HG03439 (cell line): Measurements from ENCODE around the gene SHISA2.

Source experiments
- ATAC-seq: cut with Tn5 transposase; IDR thresholded peaks from one replicate; pipeline ENCODE4 v1.9.1; 2021; ENCODE audit warnings: mild to moderate bottlenecking, moderate library complexity; ENCODE audit not compliant: unreplicated experiment

Gene SHISA2

GRCh38 chr13:26019881-26020870, 31.6 kb downstream of the SHISA2 start:
- ATAC-seq, result no peak

- no peak for ATAC-seq
These were observed 32.6 kb downstream of the SHISA2 start for GRCh38 chr13:26019251-26019650.

- ATAC-seq, result no peak
These were observed 33.7 kb downstream of the SHISA2 start for GRCh38 chr13:26017932-26018665.

GRCh38 chr13:26017196-26017921, 34.5 kb downstream of the SHISA2 start:
- ATAC-seq, result no peak

- ATAC-seq, result no peak
These were observed 35.6 kb downstream of the SHISA2 start for GRCh38 chr13:26016189-26016588.

- ATAC-seq, result no peak
These were observed 36.3 kb downstream of the SHISA2 start for GRCh38 chr13:26015271-26016125.

GRCh38 chr13:26012995-26013394, 38.8 kb downstream of the SHISA2 start:
- ATAC-seq, result no peak

- ATAC-seq, result no peak
These were observed 39.6 kb downstream of the SHISA2 start for GRCh38 chr13:26011996-26012821.

- no peak for ATAC-seq
These were observed 40.6 kb downstream of the SHISA2 start for GRCh38 chr13:26011208-26011573.

GRCh38 chr13:26010487-26011207, 41.2 kb downstream of the SHISA2 start:
- no peak for ATAC-seq

- ATAC-seq, result no peak
These were observed 44.3 kb downstream of the SHISA2 start for GRCh38 chr13:26007261-26008125.
